Glutamatergic neuron (in vitro differentiated cells): ENCODE measurements around the gene HNRNPR. TPM values are rescaled to one million over a fixed set of nuclear protein-coding genes. Genes with fewer than 3 reads are reported as not detected.
A peak's percentile ranks its signal among the peaks of the same experiment; 100 is the strongest.

Experiments used
- DNase-seq: peaks from one replicate; pipeline ENCODE4 v3.0.0; 2022
- H3K27ac Mint-ChIP-seq: one replicate; pipeline ENCODE4 v1.8.0; 2020; ENCODE audit warnings: mild to moderate bottlenecking, mixed read lengths, inconsistent platforms; ENCODE audit not compliant: unreplicated experiment
- H3K27me3 Mint-ChIP-seq: one replicate; pipeline ENCODE4 v1.8.0; 2020; ENCODE audit warnings: mild to moderate bottlenecking, moderate library complexity, mixed read lengths, inconsistent platforms; ENCODE audit not compliant: unreplicated experiment
- H3K36me3 Mint-ChIP-seq: one replicate; pipeline ENCODE4 v1.8.0; 2020; ENCODE audit warnings: mild to moderate bottlenecking, mixed read lengths, inconsistent platforms; ENCODE audit not compliant: unreplicated experiment
- H3K4me1 Mint-ChIP-seq: one replicate; pipeline ENCODE4 v1.8.0; 2020; ENCODE audit warnings: mild to moderate bottlenecking, low read depth, mixed read lengths, inconsistent platforms; ENCODE audit not compliant: unreplicated experiment
- H3K4me3 Mint-ChIP-seq: one replicate; pipeline ENCODE4 v1.8.0; 2020; ENCODE audit warnings: mild to moderate bottlenecking, mixed read lengths, inconsistent platforms; ENCODE audit not compliant: unreplicated experiment
- H3K9me3 Mint-ChIP-seq: one replicate; pipeline ENCODE4 v1.8.0; 2020; ENCODE audit warnings: mild to moderate bottlenecking, moderate library complexity, mixed read lengths, inconsistent platforms; ENCODE audit not compliant: unreplicated experiment
- total RNA-seq: library from RNA; stranded (reverse); fragmentation: NEBNext Ultra II Directional; extraction: Animal tissue kit (Norgen Biotek cat#: 25700); gene quantifications from one replicate; pipeline ENCODE4 v1.2.1, GENCODE V29; 2021; ENCODE audit not compliant: unreplicated experiment
- TF ChIP-seq, protein P1 (sequence below): fragments of 200-600 bp; sonication (generic); IDR thresholded peaks from one replicate; pipeline ENCODE4 v1.5.0; 2021; ENCODE audit not compliant: partially characterized antibody, unreplicated experiment

Gene HNRNPR
- total RNA-seq, 1 donor from 2014 or later: 189 TPM

DNA sequence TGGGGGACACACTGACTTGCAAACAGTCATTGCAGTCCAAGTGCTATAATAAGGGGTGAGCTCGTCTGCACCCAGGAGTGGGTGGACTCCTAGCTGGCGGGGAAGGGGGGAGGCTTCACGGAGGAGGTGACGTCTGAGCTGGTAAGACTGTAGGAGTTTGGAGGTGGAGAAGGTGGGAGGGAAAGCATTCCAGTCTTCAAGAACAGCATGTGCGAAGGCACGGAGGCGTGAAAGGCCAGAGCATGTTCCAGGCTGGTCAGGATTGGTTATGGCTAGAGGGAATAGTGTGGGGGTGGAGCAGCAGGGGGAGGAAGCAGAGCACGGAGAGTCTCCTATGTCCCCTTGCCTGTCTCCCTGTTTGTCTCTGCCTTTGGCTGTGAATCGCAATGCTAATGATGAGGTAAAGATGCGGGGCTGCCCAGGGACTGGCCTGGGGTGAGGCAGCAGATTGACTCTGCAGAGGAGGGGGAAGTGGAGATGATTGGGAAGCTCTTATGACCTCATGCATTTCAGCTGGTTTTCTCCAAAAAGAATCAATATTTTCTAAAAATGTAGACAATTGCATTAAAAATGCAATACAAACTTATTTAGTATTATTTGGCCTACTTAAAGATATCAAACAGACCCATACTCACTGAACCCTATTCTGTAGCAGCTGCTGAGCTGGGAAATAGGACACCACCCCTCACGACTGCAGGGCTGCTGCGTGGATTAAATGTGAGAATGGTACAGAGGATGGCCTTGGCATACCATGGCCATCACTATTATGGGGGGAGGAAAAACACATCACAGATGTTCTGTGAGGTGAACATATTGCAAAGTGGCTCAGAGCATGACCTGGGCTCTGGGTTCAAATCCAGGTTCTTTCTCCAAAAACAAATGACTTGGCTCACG lies 28.1 kb upstream of the HNRNPR start:
- DNase-seq: peak; percentile 46
- Mint-ChIP-seq H3K4me1 (peaks cover 19% of the 10 kb centered on the region), H3K36me3 (peaks cover 21% of the 10 kb centered on the region), H3K4me3 (peak overlapping the region; percentile 67), H3K27me3 (peaks cover 10% of the 10 kb centered on the region), H3K27ac (peak overlapping the region; percentile 96), H3K9me3 (peaks cover 14% of the 10 kb centered on the region)
- TF ChIP-seq, protein P1, sequence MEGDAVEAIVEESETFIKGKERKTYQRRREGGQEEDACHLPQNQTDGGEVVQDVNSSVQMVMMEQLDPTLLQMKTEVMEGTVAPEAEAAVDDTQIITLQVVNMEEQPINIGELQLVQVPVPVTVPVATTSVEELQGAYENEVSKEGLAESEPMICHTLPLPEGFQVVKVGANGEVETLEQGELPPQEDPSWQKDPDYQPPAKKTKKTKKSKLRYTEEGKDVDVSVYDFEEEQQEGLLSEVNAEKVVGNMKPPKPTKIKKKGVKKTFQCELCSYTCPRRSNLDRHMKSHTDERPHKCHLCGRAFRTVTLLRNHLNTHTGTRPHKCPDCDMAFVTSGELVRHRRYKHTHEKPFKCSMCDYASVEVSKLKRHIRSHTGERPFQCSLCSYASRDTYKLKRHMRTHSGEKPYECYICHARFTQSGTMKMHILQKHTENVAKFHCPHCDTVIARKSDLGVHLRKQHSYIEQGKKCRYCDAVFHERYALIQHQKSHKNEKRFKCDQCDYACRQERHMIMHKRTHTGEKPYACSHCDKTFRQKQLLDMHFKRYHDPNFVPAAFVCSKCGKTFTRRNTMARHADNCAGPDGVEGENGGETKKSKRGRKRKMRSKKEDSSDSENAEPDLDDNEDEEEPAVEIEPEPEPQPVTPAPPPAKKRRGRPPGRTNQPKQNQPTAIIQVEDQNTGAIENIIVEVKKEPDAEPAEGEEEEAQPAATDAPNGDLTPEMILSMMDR: no peak

DNA sequence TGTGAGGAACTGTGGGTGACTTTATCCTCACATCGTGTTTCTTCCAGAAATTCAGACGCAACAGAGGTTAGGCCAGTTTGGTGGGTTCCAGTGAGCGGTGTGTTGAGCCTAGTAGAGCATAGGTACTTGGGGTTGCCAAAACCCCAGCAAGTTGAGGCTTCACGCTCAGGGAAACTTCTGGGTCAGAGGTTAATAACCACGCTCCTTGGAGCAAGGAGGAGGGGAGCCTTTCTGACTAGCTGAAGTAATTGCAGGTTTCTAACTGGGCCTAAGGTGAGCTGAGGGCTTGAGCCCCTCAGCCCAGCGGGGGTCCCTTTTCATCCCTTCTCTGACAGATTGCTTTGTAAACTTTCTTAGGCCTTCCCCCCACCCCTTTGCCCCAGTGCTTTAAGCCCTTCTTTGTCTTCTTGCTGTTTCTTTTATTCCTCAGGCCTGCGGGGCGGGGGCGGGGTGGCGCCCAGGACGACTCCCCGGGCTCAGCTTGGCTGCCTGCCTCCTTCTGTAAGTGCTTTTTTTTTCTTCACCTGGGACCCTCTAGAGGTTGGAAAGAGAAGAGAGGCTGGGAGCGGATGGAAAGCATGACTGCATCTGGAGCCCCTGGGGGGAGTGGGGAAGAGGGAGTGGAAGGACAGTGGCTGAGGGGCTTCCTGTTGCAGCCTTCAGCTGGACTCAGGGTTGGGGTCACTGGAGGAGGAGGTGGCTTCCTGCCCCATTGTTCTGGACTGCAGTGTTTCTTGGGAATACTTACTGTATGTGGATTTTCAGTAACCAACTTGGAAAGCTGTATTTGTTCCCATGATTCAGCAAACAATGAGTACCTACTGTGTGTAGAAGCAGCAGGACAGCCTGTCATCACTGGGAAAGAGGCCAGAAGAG lies 26.9 kb upstream of the HNRNPR start:
- Mint-ChIP-seq H3K27ac (peak overlapping the region; percentile 98), H3K4me1 (peaks cover 21% of the 10 kb centered on the region), H3K4me3 (peak overlapping the region; percentile 96), H3K36me3 (peaks cover 34% of the 10 kb centered on the region), H3K9me3 (peaks cover 15% of the 10 kb centered on the region), H3K27me3 (peaks cover 10% of the 10 kb centered on the region)
- peak; percentile 64 for DNase-seq
- TF ChIP-seq, protein P1: no peak

DNA sequence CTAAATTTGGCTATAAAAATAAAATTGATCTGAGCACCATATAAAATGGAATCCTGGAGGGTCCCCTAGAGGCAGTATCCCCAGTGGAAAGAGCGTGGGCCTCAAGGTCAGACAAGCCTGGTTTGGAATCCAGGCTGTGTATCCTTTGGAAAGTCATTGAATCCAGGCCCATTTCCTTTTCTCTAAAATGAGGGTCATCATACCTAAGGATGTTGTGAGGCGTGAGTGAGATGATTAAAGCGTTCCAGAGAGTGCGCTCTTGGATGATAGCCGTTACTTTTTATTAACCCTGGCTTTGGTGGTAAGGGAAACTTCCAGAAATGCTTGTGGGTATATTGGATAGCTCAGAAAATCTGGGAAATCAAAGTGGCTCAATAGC lies 26.2 kb upstream of the HNRNPR start:
- DNase-seq: no peak
- TF ChIP-seq, protein P1: no peak
- Mint-ChIP-seq H3K4me1 (peaks cover 21% of the 10 kb centered on the region), H3K27me3 (peaks cover 10% of the 10 kb centered on the region), H3K9me3 (peaks cover 16% of the 10 kb centered on the region), H3K27ac (peak overlapping the region; percentile 98), H3K4me3 (peak overlapping the region; percentile 96), H3K36me3 (peaks cover 36% of the 10 kb centered on the region)

DNA sequence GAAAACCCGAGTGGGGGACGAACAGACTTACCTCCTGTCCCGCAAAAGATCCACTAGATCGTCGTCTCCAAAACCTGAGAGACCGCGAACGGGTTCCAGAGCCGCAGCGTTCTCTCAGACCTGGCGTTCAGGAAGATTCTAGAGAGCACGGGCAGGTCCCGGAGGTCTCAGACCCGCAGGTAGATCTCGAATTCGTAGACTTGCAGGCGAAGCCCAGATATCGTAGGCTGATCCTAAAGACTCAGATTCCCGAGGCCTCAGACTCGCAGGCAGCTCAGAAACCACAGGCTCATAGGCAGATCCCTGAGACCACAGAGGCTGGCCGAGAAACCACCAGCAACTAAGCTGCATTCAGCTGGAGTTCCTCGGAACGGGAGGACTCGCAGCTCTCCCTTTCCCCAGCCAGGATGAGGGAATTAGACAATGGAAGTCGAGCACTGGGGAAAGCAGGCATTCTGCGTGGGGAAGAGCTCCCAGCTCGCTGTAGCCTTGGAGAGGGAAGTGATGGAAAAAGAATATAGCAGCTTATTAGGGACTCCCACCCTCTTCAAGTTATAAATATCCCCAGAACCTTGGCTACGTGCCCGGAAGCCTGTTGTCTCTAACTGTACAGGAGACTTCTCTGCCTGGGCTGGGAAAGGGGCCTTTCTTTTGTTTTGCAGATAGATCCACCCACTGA lies 25.4 kb upstream of the HNRNPR start, which contains the start of gene ZNF436:
Gene ZNF436 (minus strand): TSS at position 502 of the 679 bp plus-strand sequence. CDS start 1,831 bp downstream, outside the sequence.
- peak within 1 kb of the TSS; percentile 98 for H3K27ac Mint-ChIP-seq
- H3K4me3 Mint-ChIP-seq: peak within 1 kb of the TSS; percentile 96

More for the DNA sequence above, 25.4 kb upstream of the HNRNPR start, which contains the start of gene ZNF436:
- peak; percentile 25 for DNase-seq
- H3K4me1 Mint-ChIP-seq: peaks cover 21% of the 10 kb centered on the region
- H3K36me3 Mint-ChIP-seq: peaks cover 32% of the 10 kb centered on the region
- TF ChIP-seq, protein P1: no peak
- H3K27me3 Mint-ChIP-seq: peaks cover 10% of the 10 kb centered on the region
- H3K9me3 Mint-ChIP-seq: peaks cover 17% of the 10 kb centered on the region
